Vagina (tissue), 2 donors: Measurements from ENCODE around the gene TBX10. TPM values are rescaled to one million over a fixed set of nuclear protein-coding genes. Genes with fewer than 3 reads are reported as not detected.

Experiments
- DNase-seq, 2 donors: peaks; one replicate each; pipeline ENCODE4 v3.0.0-alpha.2; 2017; ENCODE audit errors: extremely low spot score in 2 of 2
- H3K27ac ChIP-seq: fragments of 200-600 bp; sonication (generic); one replicate; pipeline ENCODE4 v1.5.1; 2019
- H3K27me3 ChIP-seq: fragments of 200-600 bp; sonication (generic); one replicate; pipeline ENCODE4 v1.5.1; 2019
- H3K36me3 ChIP-seq, 2 donors: fragments of 200-600 bp; sonication (generic); one replicate each; pipeline ENCODE4 v1.5.1; 2017 to 2019
- H3K4me1 ChIP-seq: fragments of 200-600 bp; sonication (generic); one replicate; pipeline ENCODE4 v1.5.1; 2019
- H3K4me3 ChIP-seq, 2 donors: fragments of 200-600 bp; sonication (generic); 1 replicate in 1 of 2; 2 replicates in 1 of 2; pipeline ENCODE4 v1.5.1; 2016 to 2019
- H3K9me3 ChIP-seq: fragments of 200-600 bp; sonication (generic); one replicate; pipeline ENCODE4 v1.5.1; 2019
- CTCF ChIP-seq, 3 experiments: fragments of 450-650 bp in 2 of 3; fragments of 200-600 bp in 1 of 3; sonication (generic) in 1 of 3; IDR thresholded peaks; one replicate each; pipeline ENCODE4 v1.5.1; 2017 to 2019; ENCODE audit warnings: antibody characterized with exemption in 3 of 3, mild to moderate bottlenecking in 2 of 3, moderate library complexity in 2 of 3
- POLR2A ChIP-seq, 2 donors: fragments of 450-650 bp; IDR thresholded peaks; one replicate each; pipeline ENCODE4 v1.6.1; 2017; ENCODE audit warnings: antibody characterized with exemption in 2 of 2, mild to moderate bottlenecking in 2 of 2, moderate library complexity in 2 of 2
- POLR2AphosphoS5 ChIP-seq, 2 donors: sonication (generic); formaldehyde crosslinking; IDR thresholded peaks; one replicate each; pipeline ENCODE4 v1.9.0; 2017; ENCODE audit warnings: antibody characterized with exemption in 2 of 2, mild to moderate bottlenecking in 2 of 2, low read depth in 1 of 2; ENCODE audit not compliant: insufficient read depth in 1 of 2
- intact Hi-C: fragments of 100-400 bp; cut with DNase I; formaldehyde crosslinking; loops from one replicate; pipeline ENCODE4 v1.15.1; 2023
- total RNA-seq: library from RNA; depleted of rRNA; stranded (reverse); fragments of >200 nt; gene quantifications from one replicate; pipeline ENCODE4 v1.2.3, GENCODE V29; 2016

TBX10 gene
- total RNA-seq, 1 donor from 2014 or later, result not detected

- Histone ChIP-seq H3K4me1 (peaks cover 15% of the 10 kb centered on the region), H3K4me3 (no peak overlapping the region), H3K36me3 (peaks cover 0 to 18% of the 10 kb centered on the region in 2 donors), H3K9me3 (no peaks in the 10 kb centered on the region), H3K27me3 (no peaks in the 10 kb centered on the region), H3K27ac (no peak overlapping the region)
- no peak for TF ChIP-seq POLR2A (IDR thresholded peaks at IDR 0.05)
- TF ChIP-seq CTCF (IDR thresholded peaks at IDR 0.05), result no peak
- no peak for TF ChIP-seq POLR2AphosphoS5 (IDR thresholded peaks at IDR 0.05; ENCODE audit: insufficient read depth in 1 of 2, low read depth in 1 of 2)
- intact Hi-C loops, result loop anchor here (10.0 kb wide), 1 partner anchor 211 kb away; the partner anchor contains the start of genes PPP1CA and TBC1D10C
- DNase-seq, result peak in 1 of 2 donors; percentile 93
Observed at GRCh38 chr11:67615728-67616430, 23.7 kb downstream of the TBX10 start.

DNA sequence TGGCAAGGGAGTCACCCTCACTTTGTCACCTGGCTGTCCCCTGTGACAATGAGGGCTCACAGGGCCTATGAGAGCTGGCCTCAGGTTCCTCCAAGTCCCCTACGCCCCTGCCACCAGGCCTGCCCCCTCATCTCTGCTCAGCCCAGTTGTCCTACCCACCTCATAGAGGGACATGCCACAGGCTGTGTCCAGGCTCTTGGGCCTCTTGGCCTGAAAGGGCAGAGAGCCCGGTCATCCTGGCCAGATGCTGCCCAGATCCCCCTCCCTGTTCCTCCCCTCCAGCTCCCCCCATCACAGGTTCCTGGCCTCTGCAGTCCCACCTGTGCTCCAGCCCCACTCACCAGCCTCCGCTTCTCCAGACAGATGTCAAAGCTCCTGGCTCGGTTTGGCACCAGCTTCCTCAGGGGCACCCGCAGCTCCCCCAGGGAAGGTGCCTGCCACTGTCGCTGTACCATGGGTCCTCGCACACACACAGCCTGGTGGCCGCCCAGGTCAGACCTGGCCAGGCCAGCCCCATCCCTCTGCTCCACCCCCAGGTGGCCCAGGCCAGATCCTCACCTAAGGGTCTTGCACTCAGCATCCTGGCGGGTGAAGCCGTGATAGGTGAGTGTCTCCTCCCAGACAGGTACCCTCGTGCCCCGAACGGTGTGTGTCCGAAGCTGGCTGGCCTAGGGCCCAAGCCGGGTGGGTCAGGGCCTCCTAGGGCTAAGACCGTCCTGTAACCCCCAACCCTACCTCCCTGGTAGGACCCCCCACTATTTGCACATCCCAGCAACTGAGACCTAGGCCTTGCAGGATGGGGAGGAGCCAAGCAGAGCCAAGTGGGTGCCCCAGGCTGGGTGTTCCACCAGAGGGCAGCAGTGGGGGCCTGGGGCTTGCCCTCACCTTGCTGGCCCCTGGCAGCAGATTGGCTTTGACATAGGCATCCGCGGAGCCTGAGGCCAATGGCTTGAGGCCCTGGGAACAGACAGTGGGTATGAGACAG is 24.5 kb downstream of the TBX10 start:
- TF ChIP-seq POLR2A (IDR thresholded peaks at IDR 0.05) (no peak), CTCF (IDR thresholded peaks at IDR 0.05) (no peak), POLR2AphosphoS5 (IDR thresholded peaks at IDR 0.05; ENCODE audit: insufficient read depth in 1 of 2, low read depth in 1 of 2) (no peak)
- intact Hi-C loops, result loop anchor here (10.0 kb wide), 1 partner anchor 210 kb away; the partner anchor contains the start of genes PPP1CA and TBC1D10C
- peaks cover 0 to 26% of the 10 kb centered on the region in 2 donors for H3K36me3 ChIP-seq
- H3K4me3 ChIP-seq, result no peak overlapping the region
- peak in 1 of 2 donors; percentile 93 for DNase-seq
- no peaks in the 10 kb centered on the region for H3K9me3 ChIP-seq
- H3K27me3 ChIP-seq, result no peaks in the 10 kb centered on the region
- peaks cover 15% of the 10 kb centered on the region for H3K4me1 ChIP-seq
- peak overlapping the region; percentile 58 for H3K27ac ChIP-seq

GRCh38 chr11:67613960-67614715 is 25.4 kb downstream of the TBX10 start:
- Histone ChIP-seq H3K9me3 (no peaks in the 10 kb centered on the region), H3K36me3 (peaks cover 0 to 34% of the 10 kb centered on the region in 2 donors), H3K27me3 (no peaks in the 10 kb centered on the region), H3K4me3 (peak overlapping the region; percentile 28 to 48), H3K27ac (peak overlapping the region; percentile 58), H3K4me1 (peaks cover 15% of the 10 kb centered on the region)
- peak in 1 of 2 donors; percentile 94 for DNase-seq
- TF ChIP-seq CTCF (IDR thresholded peaks at IDR 0.05), result peak; percentile 34 to 56 (median 52)
- TF ChIP-seq POLR2AphosphoS5 (IDR thresholded peaks at IDR 0.05; ENCODE audit: insufficient read depth in 1 of 2, low read depth in 1 of 2), result peak in 1 of 2 donors; percentile 54
- TF ChIP-seq POLR2A (IDR thresholded peaks at IDR 0.05), result no peak
- intact Hi-C loops, result loop anchor here (10.0 kb wide), 1 partner anchor 209 kb away; the partner anchor contains the start of genes PPP1CA and TBC1D10C

- H3K9me3 ChIP-seq, result no peaks in the 10 kb centered on the region
- no peak overlapping the region for H3K27ac ChIP-seq
- no peak for DNase-seq
- peaks cover 16% of the 10 kb centered on the region for H3K4me1 ChIP-seq
- peaks cover 0 to 37% of the 10 kb centered on the region in 2 donors for H3K36me3 ChIP-seq
- TF ChIP-seq CTCF (IDR thresholded peaks at IDR 0.05) (no peak), POLR2A (IDR thresholded peaks at IDR 0.05) (no peak), POLR2AphosphoS5 (IDR thresholded peaks at IDR 0.05; ENCODE audit: insufficient read depth in 1 of 2, low read depth in 1 of 2) (no peak)
- no peaks in the 10 kb centered on the region for H3K27me3 ChIP-seq
- peak overlapping the region; percentile 28 to 48 for H3K4me3 ChIP-seq
- intact Hi-C loops, result loop anchor here (10.0 kb wide), 1 partner anchor 209 kb away; the partner anchor contains the start of genes PPP1CA and TBC1D10C
Observed at GRCh38 chr11:67613313-67613959, 26.1 kb downstream of the TBX10 start.
